Mucosa of descending colon (tissue), 3 donors: ENCODE data around the gene HIPK2. TPM values are rescaled to one million over a fixed set of nuclear protein-coding genes. Genes with fewer than 3 reads are reported as not detected.
A peak's percentile ranks its signal among the peaks of the same experiment; 100 is the strongest.

Source experiments
- ATAC-seq: fragments of 200-7000 bp; cut with Tn5 transposase; one replicate; pipeline ENCODE4 v1.9.1; 2020; ENCODE audit warnings: mild to moderate bottlenecking, moderate library complexity
- DNase-seq, 3 donors: peaks; one replicate each; pipeline ENCODE4 v3.0.0-alpha.2; 2020
- H3K36me3 ChIP-seq: fragments of 200-600 bp; one replicate; pipeline ENCODE4 v1.8.0; 2021; ENCODE audit warnings: low read depth, mild to moderate bottlenecking
- H3K4me1 ChIP-seq: fragments of 200-600 bp; one replicate; pipeline ENCODE4 v1.8.0; 2021; ENCODE audit warnings: low read depth, mild to moderate bottlenecking
- H3K4me3 ChIP-seq: fragments of 200-600 bp; one replicate; pipeline ENCODE4 v1.8.0; 2021; ENCODE audit warnings: mild to moderate bottlenecking
- H3K9me3 ChIP-seq: fragments of 200-600 bp; one replicate; pipeline ENCODE4 v1.8.0; 2021; ENCODE audit warnings: mild to moderate bottlenecking
- CTCF ChIP-seq: fragments of 200-600 bp; IDR thresholded peaks from one replicate; pipeline ENCODE4 v1.8.0; 2022; ENCODE audit warnings: antibody characterized with exemption, mild to moderate bottlenecking
- intact Hi-C, 2 donors: fragments of 100-400 bp; cut with DNase I in 1 of 2; cut with micrococcal nuclease in 1 of 2; formaldehyde crosslinking; loops; one replicate each; pipeline versions ENCODE4 v1.11.0 to v1.11.1; 2022; cut with DNase I, micrococcal nuclease
- total RNA-seq, 3 donors: library from RNA; stranded (reverse); fragmentation: NEBNext Ultra II Directional in 2 of 3; extraction: Animal tissue kit (Norgen Biotek cat#: 25700) in 2 of 3; gene quantifications; one replicate each; pipeline versions ENCODE4 v1.2.1 to v1.2.4, GENCODE V29; 2021 to 2023
- donor health status: DM: no; HTN: no; CAD: no; lungs with moderate emphysema.
- donor health status: DM: no; HTN: no; CAD: no.
- donor health status: DM: no; HTN: yes; CAD: no.

HIPK2 gene
- total RNA-seq, 3 donors from 2014 or later = 29.9 to 63.6 (median 39.9) TPM

GRCh38 chr7:139635526-139636302 is 142.1 kb downstream of the HIPK2 start:
- ATAC-seq (peak; percentile 62), DNase-seq (no peak)
- intact Hi-C loops = no loop called here
- Histone ChIP-seq H3K4me1 (no peaks in the 10 kb centered on the region), H3K9me3 (no peaks in the 10 kb centered on the region), H3K4me3 (no peak overlapping the region), H3K36me3 (peaks cover 3% of the 10 kb centered on the region)
- TF ChIP-seq CTCF = no peak

- Histone ChIP-seq H3K4me1 (no peaks in the 10 kb centered on the region), H3K4me3 (no peak overlapping the region), H3K9me3 (no peaks in the 10 kb centered on the region), H3K36me3 (peaks cover 3% of the 10 kb centered on the region)
- DNase-seq (no peak), ATAC-seq (no peak)
- intact Hi-C loops = no loop called here
- no peak for TF ChIP-seq CTCF
Measured at GRCh38 chr7:139634087-139634486, 143.7 kb downstream of the HIPK2 start.

- intact Hi-C loops = no loop called here
- ATAC-seq = no peak
- Histone ChIP-seq H3K36me3 (peaks cover 3% of the 10 kb centered on the region), H3K4me1 (no peaks in the 10 kb centered on the region), H3K4me3 (no peak overlapping the region), H3K9me3 (no peaks in the 10 kb centered on the region)
- DNase-seq = no peak
- TF ChIP-seq CTCF = no peak
Measured at GRCh38 chr7:139631520-139632031, 146.2 kb downstream of the HIPK2 start.

DNA sequence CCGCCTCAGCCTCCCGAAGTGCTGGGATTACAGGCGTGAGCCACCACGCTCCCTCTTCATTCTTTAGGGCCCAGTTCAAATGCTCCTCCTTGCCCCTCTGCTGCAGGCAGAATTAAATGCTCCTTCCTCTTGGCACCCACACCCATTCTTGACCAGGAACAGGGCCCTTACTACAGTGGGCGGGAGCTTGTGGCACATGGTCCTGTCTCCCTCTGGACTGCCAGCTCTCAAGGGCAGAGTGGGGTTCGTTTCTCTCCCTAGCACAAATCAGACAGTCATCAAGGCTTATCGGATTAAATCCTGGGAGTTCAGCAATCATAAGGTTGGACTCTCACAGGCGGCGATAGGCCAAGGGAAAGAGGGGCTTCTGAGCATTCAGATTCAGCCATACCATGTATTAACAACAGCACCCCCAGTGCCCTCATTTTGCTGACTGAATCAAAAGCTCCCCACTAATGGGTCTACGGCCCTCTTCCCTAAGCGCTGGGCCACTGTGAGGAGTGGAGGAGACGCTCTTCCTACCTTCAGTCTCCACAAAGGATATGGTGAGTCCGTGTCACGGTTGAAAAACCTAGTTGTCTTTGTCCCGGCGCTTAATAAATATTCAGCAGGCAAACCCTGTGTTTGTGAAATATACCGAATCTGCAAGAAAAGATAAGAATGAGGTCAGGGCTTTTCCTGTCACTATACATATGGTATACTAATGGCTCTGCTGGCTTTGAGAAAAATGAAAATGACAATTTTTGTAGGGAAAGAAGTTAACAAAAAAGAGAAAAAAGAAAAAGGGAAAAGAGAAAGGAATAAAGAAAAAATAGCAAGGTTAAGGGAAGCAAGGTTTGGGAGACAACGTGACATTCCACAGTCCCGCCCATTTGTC is 146.9 kb downstream of the HIPK2 start:
- intact Hi-C loops = no loop called here
- DNase-seq (no peak), ATAC-seq (no peak)
- Histone ChIP-seq H3K4me3 (no peak overlapping the region), H3K4me1 (no peaks in the 10 kb centered on the region), H3K9me3 (no peaks in the 10 kb centered on the region), H3K36me3 (peaks cover 3% of the 10 kb centered on the region)
- TF ChIP-seq CTCF = no peak

DNA sequence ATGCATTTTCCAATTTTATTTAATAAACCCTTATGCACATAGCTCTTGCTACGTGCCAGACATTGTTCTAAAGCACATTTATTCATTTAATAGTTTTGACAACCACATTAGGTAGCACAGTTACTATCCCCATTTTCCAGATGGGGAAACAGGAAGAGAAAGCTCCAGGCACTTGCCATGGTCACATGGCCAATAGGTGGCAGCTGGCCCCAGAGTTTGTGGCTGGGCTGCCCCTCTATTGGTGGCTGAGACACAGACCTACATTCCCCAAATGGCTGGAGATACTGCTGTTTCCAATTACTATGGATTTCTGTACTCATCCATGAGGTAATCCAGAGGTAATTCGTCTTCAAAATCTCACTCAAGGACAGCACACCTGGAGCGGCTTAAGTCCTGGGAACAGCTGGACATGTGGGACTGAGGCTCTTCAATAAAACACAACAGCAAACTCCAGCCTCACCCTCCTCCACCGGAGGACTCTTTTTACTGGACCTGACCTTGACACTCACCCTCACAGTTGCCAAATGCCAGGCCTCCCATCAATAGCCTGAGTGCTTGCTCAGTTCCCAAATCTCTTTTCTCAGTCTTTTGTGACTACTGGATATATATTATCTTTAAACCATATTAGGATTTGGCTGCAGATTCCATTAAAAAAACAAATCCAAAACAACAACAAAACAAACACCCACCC is 148.3 kb downstream of the HIPK2 start:
- no peak for ATAC-seq
- H3K36me3 ChIP-seq = peaks cover 3% of the 10 kb centered on the region
- no peak overlapping the region for H3K4me3 ChIP-seq
- H3K9me3 ChIP-seq = no peaks in the 10 kb centered on the region
- DNase-seq = no peak
- TF ChIP-seq CTCF = no peak
- intact Hi-C loops = no loop called here
- H3K4me1 ChIP-seq = no peaks in the 10 kb centered on the region
